Measurements from ENCODE around the gene NARS2.

NARS2 gene

GRCh38 chr11:78428773-78429172 lies 145.9 kb downstream of the NARS2 start:
- DNase-seq: no peak

GRCh38 chr11:78428266-78428636 lies 146.4 kb downstream of the NARS2 start:
- DNase-seq: no peak

- DNase-seq: no peak
Observed at GRCh38 chr11:78427615-78428265, 146.9 kb downstream of the NARS2 start.

GRCh38 chr11:78426845-78427244 lies 147.8 kb downstream of the NARS2 start:
- DNase-seq: no peak

GRCh38 chr11:78425399-78426070 lies 149.1 kb downstream of the NARS2 start:
- no peak for DNase-seq

GRCh38 chr11:78424334-78425270 lies 150.1 kb downstream of the NARS2 start:
- DNase-seq: no peak

GRCh38 chr11:78423241-78423640 lies 151.4 kb downstream of the NARS2 start:
- no peak for DNase-seq

GRCh38 chr11:78420796-78421209 lies 153.9 kb downstream of the NARS2 start:
- DNase-seq: peak; percentile 57 to 60

- DNase-seq: peak; percentile 61 to 63
Observed at GRCh38 chr11:78420255-78420764, 154.4 kb downstream of the NARS2 start.

- no peak for DNase-seq
Observed at GRCh38 chr11:78419327-78419726, 155.3 kb downstream of the NARS2 start.

- DNase-seq: no peak
Observed at GRCh38 chr11:78418584-78419211, 156.0 kb downstream of the NARS2 start.

GRCh38 chr11:78417888-78418583 lies 156.6 kb downstream of the NARS2 start:
- peak; percentile 73 to 78 for DNase-seq

GRCh38 chr11:78417175-78417887 lies 157.3 kb downstream of the NARS2 start, which contains the start of gene GAB2:
Gene GAB2 (minus strand): TSS chr11:78417820. CDS start chr11:78417720, 100 bp downstream.
- DNase-seq: peak in 1 of 2 donors; percentile 20

- peak; percentile 75 to 77 for DNase-seq
Observed at GRCh38 chr11:78416285-78417174, 158.1 kb downstream of the NARS2 start.

- DNase-seq: no peak
Observed at GRCh38 chr11:78415338-78415737, 159.3 kb downstream of the NARS2 start.

- DNase-seq: no peak
Observed at GRCh38 chr11:78414321-78415051, 160.2 kb downstream of the NARS2 start.

GRCh38 chr11:78408619-78409018 lies 166.0 kb downstream of the NARS2 start:
- no peak for DNase-seq

- no peak for DNase-seq
Observed at GRCh38 chr11:78406568-78407196, 168.0 kb downstream of the NARS2 start.

- DNase-seq: no peak
Observed at GRCh38 chr11:78405805-78406204, 168.9 kb downstream of the NARS2 start.
